Coronary artery (tissue), 2 donors: Measurements from ENCODE around the gene ADAMTS15.
A peak's percentile ranks its signal among the peaks of the same experiment; 100 is the strongest.

ENCODE experiments used
- DNase-seq: peaks from one replicate; pipeline ENCODE4 v3.0.0-alpha.2; 2017; ENCODE audit warnings: low spot score
- H3K27ac ChIP-seq, 2 donors: fragments of 200-600 bp; sonication (generic); one replicate each; pipeline ENCODE4 v1.5.1; 2016 to 2019
- H3K4me3 ChIP-seq: fragments of 200-600 bp; sonication (generic); 2 replicates; pipeline ENCODE4 v1.5.1; 2016; ENCODE audit warnings: mild to moderate bottlenecking, moderate library complexity
- TF ChIP-seq, protein P1 (sequence below): fragments of 200-600 bp; sonication (generic); IDR thresholded peaks from one replicate; pipeline ENCODE4 v1.5.1; 2019; ENCODE audit warnings: antibody characterized with exemption

The ADAMTS15 gene

DNA sequence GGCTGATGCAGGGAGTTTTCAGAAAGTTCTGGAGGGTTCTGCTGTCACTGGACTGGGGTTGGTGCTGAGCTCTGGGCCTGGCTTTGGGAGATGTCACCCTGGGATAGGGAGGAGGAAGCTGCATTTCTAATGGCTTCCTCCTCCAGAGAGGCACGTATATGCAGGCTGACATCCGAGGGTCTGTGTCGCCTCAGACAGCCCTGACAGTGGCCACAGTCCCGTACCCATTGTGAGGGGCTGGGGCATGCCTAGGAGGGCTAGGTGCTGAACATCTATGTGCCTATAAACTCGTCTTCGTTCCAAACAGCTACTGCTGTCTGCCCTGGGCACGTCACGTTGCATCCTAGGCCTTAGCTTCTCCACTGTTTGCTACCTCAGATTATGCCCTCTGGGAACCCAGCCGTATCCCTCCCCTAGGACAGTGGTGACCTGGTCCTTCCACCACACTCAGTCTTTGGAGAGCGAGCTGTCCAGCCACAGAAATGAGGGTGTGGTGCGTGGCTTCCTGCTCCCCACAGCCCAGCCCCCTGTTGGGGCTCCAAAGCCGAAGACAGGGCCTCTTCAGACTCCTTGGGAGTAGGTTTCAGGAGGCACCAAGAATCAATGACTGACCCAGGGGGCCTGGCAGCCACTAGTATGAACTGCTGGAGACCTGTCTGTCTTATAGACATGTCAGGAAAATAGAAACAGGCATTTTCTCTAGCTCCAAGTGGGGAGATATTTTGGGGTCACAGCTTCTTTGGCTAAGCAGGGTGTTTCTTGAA lies 26.4 kb downstream of the ADAMTS15 start:
- TF ChIP-seq, protein P1, sequence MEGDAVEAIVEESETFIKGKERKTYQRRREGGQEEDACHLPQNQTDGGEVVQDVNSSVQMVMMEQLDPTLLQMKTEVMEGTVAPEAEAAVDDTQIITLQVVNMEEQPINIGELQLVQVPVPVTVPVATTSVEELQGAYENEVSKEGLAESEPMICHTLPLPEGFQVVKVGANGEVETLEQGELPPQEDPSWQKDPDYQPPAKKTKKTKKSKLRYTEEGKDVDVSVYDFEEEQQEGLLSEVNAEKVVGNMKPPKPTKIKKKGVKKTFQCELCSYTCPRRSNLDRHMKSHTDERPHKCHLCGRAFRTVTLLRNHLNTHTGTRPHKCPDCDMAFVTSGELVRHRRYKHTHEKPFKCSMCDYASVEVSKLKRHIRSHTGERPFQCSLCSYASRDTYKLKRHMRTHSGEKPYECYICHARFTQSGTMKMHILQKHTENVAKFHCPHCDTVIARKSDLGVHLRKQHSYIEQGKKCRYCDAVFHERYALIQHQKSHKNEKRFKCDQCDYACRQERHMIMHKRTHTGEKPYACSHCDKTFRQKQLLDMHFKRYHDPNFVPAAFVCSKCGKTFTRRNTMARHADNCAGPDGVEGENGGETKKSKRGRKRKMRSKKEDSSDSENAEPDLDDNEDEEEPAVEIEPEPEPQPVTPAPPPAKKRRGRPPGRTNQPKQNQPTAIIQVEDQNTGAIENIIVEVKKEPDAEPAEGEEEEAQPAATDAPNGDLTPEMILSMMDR: no peak
- DNase-seq: no peak
- peak overlapping the region in 1 of 2 donors; percentile 50 for H3K27ac ChIP-seq

DNA sequence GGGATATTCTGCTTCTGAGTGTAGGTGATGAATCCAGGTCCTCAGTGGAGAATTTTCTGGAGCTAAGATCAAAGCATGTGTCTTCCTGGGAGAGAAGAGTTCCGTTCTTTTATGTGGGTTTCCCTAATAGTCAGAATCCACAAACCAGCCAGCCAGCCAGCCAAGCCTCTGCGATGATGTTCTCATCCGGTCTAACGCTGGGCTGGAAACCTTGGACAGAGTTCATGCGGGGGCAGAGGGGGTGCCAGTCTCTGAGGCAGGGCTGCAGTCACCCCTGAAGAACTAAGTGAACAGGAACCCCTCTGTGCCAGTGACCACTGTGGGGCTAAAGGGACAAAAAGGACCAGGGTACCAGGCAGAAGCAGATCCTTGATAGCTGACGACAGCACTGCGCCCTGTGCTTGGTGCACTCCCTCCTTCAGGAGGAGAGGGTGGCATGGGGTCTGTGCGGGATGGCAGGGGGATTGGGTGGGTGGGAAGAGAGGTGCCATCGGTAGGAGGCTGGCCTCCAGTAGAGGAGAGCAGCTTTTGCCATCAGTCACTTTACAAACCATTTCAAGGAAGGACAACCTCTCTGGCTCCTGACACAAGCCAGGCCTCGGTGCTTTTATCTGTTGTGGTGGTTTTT lies 27.1 kb downstream of the ADAMTS15 start:
- Histone ChIP-seq H3K4me3 (no peak overlapping the region), H3K27ac (peak overlapping the region in 1 of 2 donors; percentile 39)
- no peak for DNase-seq
- TF ChIP-seq, protein P1: no peak

More for the DNA sequence above, 26.4 kb downstream of the ADAMTS15 start:
- no peak overlapping the region for H3K4me3 ChIP-seq

DNA sequence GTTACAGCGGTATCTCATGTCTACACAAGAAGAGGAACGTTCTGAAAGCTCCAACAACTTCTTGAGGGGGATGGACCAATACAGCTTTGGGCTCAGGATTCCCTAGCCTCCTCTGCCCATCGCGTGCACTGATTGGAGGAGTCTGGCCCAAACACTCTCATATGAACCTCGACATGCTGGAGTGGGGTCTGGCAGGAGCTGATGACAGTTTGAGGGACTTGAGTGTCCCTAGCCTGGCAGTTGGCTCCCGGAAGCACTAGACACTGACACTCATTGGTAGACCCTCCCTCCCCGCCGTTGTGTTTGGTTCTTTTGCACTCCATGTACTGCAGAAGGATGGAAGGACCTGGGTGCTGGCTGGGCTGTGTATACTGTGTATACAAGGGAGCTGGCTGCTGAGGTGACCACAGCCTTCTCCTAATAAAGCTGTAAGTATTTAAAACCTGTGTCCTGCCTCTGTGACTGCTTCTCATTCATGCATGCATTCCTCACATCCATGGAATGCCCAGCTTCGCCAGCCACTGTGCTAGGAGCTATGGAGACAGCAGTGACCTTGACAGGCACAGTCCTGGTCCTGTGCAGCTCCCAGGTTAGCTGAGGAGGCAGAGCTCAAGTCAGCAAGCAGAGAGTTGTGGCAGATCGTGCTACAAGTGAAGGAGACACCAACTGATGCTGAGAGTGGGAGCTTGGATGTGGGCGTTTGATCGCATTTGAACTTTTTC lies 27.9 kb downstream of the ADAMTS15 start:
- TF ChIP-seq, protein P1: no peak
- no peak overlapping the region for H3K4me3 ChIP-seq
- DNase-seq: no peak
- peak overlapping the region; percentile 64 to 71 for H3K27ac ChIP-seq

DNA sequence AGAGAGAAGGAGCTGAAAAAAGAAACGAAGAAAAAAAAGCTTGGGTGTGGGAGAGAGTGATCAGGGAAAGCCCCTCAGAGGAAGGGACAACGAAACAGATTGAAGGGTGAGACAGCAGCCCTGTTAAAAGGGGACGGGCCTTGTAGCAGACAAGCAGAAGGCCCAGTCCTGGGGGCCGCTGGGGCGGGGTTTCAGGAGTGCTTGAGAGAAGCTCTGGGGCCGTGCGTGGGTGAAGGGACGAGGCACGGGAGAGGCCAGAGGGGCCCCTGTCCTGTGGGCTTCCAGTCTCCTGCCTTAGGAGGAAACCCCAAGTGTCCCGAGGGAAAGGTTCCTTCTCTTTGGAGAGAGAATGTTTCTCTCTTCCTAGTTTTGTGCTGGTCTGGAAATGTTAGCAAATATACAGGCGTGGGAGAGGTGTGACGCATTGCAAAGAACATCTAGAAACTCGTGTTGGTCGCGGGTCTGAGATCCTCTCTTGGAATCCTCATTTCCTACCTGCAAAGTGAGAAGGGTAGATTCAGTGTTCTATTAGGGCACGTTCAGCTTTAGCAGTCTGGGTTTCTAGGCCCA lies 28.6 kb downstream of the ADAMTS15 start:
- no peak for DNase-seq
- TF ChIP-seq, protein P1: no peak
- H3K27ac ChIP-seq: peak overlapping the region; percentile 64 to 90
- H3K4me3 ChIP-seq: no peak overlapping the region

DNA sequence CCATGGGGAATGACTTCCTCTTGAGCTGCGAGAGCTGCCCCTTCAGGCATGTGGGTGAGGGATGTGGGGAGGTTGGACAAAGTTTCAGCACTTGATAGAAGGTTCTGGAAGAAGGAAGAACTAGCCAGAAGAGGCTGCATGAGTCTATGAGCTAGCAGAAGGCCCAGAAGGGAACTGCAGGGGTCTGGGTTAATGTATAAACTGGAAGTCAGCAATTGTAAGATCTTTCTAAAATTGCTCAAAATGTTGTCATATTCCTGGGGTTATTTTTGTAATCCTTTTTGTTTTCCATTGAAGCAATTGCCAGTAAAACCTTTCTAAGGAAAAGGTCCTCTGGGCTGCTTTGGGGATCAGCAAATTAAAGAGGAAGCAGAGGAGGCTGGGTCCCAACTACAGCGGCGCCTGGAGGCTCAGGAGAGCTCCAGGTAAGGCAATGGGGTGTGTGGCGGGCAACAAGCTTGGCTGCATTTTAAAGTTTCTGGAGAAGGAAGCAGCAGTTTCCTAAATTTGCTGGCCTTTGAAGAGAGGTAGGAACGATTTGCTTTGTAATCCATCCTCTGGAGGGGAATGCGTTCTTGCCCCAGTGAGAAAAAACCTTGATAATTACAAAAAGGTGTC lies 29.2 kb downstream of the ADAMTS15 start:
- TF ChIP-seq, protein P1: no peak
- Histone ChIP-seq H3K4me3 (peak overlapping the region; percentile 25), H3K27ac (peak overlapping the region; percentile 64 to 90)
- DNase-seq: no peak

DNA sequence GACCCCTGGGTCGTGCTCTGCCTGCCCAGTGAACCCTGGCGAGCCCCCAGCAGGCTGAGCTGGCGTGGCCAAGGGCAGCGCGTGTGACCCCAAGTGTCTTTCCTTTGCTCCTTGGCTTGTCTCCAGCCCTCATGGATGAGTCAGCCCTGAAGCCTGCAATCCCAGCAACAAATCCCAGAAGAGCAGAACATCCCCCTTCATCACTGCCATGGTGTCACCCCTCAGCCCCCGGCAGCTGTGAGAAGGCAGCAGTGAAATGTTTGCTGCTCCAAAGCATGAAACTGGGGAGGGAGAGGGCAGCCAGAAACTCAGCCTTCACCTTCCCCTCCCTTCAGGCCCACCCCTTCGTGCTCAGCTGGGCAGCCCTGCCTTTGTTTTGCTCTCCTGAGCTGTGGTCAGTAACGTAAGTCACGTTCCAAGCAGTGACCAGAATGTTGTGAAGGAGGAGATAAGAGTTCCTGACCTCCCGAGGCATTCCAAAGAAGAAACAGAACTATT lies 29.8 kb downstream of the ADAMTS15 start:
- peak; percentile 89 for DNase-seq
- Histone ChIP-seq H3K27ac (peak overlapping the region; percentile 64 to 90), H3K4me3 (peak overlapping the region; percentile 25)
- TF ChIP-seq, protein P1: no peak
